HG03432 (cell line): Measurements from ENCODE around the gene KIF5A.
"Not testable (repeated sequence)": the region's sequence is repeated elsewhere in the genome, so short reads cannot be mapped to it uniquely, and the experiment has no call there.

Experiments
- ATAC-seq: cut with Tn5 transposase; IDR thresholded peaks from one replicate; pipeline ENCODE4 v1.9.1; 2021; ENCODE audit warnings: mild to moderate bottlenecking, moderate library complexity; ENCODE audit not compliant: unreplicated experiment

Gene KIF5A

DNA sequence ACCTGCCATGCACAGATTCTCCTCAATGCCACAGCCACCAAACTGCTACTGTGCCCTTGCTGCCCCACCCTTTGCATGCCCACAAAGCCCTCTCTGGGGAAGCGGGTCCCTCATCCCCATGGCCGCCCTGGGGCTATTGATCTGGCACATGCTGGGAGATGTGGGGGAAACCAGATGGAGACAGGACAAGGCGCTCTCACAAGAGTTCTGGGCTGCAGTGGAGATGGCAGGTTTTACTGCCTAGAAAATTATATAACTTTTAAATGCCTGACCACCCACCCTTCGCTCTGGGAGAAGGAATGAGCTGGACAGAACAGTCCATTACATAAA is 30.6 kb downstream of the KIF5A start:
- ATAC-seq = no peak

DNA sequence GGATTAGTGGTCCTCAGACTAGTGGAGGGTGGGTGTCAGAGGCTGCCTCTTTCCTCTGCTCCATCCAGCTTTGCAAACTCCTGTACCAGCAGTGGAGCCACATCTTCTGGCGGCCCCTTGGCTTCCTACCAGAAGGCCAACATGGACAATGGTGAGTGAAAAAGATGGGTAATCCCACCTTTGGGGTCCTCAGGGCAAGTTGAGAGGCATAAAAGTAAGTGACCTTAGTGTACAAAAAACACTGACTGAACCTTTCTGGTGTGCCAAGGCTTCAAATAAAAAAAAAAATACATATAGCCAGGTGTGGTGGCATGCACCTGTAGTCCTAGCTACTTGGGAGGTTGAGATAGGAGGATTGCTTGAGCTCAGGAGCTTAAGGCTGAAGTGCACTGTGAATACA is 32.0 kb downstream of the KIF5A start:
- ATAC-seq = no peak

DNA sequence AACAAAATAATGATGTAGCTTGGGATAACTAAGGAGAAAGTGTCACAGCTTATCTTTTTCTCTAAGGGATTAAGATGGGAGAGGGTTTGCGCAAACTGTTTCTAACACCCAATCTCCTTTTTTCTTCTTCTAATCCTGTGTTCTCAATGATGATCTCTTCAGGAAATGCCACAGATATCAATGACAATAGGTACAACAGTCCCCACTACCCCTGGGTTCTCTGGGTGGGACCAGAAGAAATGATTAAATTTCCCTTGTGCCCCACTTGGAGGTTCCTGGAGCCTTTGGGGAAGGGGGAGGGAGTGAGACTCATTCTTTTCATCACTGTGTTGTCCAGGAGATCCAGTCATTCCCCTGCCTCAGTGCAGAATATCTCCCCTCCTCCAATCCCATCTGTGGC is 32.6 kb downstream of the KIF5A start:
- ATAC-seq = no peak

DNA sequence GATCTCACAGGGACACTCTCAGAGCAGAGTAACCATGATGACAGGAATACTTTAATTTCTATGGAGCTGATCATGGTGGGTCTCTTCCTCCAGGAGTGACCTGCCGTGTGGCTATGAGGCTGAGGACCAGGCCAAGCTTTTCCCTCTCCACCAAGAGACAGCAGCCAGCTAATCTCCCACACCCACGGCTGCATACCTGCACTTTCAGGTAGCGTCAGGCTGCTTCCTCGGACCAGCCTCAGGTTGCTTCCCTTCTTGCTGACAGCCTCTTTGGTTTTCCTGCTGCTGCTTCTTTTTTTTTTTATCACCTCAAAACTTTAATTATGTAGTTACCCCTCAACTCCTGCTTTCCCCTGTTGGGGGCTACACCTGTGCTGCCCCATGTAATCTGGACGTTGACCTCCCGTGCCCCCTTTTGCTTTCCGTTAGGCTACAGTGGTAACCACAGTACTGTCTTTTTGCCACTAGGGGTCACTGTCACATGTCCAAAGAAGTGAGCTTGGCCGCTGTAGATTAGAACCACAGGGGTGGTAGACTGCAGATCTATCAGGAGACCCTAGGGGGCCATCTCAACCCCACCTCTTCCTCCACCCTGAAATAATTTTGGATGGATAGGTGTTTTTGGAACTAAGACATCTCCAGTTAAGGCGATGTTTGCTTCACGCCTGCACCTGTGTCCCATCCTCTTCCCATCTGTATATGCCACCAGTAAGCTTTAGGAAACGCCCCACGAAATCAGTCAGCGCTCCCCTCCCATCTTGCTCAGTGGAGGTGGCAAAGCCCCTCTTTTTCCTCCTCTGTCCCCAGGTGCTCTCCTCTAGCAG is 33.4 kb downstream of the KIF5A start:
- peak; percentile 95 for ATAC-seq

DNA sequence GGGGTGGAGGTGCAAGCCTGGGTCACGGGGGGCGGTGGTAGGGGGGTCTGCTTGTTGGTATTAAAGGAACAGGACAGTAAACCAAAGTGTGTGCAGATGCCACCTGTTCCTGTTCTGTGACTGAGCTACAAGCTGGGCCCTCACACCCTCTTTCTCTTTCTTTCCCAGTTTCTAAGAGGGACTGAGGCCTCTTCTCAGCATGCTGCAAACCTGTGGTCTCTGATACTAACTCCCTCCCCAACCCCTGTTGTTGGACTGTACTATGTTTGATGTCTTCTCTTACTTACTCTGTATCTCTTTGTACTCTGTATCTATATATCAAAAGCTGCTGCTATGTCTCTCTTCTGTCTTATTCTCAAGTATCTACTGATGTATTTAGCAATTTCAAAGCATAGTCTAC is 34.2 kb downstream of the KIF5A start:
- ATAC-seq = no peak

DNA sequence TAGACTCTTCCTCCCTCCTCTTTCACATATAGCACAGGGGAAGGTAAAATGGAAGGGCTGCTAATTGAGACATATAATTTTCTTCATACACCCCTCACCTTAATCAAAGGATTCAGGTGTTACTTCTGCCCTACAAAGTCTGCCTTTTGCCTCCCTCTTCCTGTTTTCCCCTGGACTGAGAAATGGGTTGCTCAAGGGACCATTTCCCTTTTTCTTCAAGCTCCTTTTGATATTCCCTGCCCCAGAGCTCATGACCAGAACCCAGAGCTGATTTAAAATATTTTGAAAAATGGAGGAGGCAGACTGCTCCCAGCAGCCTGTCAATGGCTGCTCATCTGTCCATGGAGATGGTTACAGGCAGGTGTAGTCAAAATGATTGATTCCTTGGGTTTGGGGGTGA is 34.8 kb downstream of the KIF5A start:
- no peak for ATAC-seq

DNA sequence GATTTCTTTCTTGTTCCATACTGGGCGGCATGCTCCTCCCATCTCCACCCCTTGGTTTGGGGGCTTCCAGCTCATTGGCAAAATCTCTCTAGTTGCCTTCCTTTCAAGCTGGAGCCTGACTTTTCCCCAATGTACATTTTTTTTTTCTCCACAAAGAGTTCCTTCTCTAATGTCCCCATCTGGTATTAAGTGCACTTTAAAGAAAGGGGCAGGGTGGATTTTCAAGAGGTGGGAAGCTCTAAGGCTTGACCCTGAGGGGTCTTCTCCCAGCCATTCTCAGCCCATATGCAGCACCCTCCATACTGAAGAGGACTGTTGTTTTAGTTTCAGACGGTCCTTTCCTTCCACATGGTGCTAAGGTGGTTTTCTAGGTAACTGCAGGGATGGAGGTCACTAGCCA is 35.3 kb downstream of the KIF5A start:
- no peak for ATAC-seq

DNA sequence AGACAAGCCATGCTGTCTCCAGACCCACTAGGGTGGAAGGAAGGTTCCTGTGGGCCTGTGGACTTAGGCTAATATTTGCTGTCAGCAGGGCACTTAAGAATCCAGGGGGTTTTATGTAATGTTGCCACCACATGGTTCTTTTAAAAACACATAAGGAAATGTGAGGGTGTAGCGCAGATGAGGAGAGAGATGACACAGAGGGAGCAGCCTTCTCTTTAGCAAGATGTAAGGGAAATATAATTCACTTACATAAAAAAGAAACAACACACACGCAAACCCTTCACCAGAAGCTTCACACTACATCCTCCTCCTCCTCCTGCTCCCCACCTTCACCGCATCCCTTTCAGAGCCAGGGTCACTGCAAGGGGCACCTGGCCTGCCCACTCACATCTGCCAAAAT is 36.3 kb downstream of the KIF5A start:
- no peak for ATAC-seq

DNA sequence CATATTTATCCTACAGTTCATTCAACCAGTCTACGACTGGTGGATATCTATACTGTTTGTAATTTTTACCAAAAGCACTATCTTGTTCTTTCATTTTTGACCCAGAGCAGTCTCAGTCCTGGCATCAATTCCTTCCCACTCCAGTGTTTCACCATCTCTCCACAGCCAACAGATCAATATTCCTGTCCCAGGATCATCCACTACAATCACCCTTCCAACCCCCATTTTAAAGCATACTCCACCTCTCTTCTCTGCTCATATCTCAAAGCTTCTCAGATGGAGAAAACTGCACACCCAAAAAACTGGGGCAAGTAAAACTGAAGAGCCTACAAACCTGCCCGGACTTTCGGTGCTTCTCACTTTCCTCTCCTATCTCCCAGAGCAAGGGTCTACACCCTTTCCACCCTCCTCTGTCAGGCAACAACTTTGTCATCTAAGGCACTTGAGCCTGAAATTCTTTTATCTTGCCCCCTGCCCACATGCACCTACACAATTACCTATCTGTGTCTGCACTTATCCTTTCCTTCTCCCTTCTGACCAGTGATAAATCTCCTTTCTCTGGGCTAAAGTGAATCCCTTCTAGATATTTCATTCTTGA is 37.1 kb downstream of the KIF5A start:
- ATAC-seq = no peak

DNA sequence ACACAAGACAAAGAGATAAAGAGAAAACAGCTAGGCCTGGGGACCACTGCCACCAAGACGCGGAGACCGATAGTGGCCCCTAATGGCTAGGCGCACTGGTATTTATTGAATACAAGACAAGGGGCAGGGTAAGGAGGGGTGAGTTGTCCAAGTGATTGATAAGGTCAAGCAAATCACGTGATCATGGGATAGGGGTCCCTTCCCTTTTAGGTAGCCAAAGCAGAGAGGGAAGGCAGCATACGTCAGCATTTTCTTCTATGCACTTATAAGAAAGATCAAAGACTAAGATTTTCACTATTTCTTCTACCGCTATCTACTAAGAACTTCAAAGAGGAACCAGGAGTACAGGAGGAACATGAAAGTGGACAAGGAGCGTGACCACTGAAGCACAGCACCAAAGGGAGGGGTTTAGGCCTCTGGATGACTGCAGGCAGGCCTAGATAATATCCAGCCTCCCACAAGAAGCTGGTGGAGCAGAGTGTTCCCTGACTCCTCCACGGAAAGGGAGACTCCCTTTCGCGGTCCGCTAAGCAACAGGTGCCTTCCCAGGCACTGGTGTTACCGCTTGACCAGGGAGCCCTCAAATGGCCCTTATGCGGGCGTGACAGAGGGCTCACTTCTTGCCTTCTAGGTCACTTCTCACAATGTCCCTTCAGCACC is 39.2 kb downstream of the KIF5A start:
- not testable (repeated sequence) for ATAC-seq

DNA sequence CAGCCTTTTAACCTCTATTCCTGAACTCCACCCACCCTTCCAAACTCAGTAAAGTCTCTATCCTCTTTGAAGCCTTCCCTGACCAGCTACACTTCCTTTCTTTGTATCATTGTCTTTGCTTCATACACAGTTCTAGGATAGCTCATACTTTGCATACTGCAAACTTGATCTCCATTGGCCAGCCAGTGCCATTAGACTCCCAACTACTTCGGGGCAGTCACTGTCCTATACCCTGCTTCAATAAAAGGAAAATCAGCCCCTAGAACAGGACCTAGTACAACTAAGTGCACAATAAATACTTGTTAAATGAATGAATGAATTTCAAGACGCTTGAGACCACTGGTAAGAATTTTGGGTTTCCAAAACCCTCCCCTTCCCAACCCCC is 40.6 kb downstream of the KIF5A start:
- ATAC-seq = no peak

DNA sequence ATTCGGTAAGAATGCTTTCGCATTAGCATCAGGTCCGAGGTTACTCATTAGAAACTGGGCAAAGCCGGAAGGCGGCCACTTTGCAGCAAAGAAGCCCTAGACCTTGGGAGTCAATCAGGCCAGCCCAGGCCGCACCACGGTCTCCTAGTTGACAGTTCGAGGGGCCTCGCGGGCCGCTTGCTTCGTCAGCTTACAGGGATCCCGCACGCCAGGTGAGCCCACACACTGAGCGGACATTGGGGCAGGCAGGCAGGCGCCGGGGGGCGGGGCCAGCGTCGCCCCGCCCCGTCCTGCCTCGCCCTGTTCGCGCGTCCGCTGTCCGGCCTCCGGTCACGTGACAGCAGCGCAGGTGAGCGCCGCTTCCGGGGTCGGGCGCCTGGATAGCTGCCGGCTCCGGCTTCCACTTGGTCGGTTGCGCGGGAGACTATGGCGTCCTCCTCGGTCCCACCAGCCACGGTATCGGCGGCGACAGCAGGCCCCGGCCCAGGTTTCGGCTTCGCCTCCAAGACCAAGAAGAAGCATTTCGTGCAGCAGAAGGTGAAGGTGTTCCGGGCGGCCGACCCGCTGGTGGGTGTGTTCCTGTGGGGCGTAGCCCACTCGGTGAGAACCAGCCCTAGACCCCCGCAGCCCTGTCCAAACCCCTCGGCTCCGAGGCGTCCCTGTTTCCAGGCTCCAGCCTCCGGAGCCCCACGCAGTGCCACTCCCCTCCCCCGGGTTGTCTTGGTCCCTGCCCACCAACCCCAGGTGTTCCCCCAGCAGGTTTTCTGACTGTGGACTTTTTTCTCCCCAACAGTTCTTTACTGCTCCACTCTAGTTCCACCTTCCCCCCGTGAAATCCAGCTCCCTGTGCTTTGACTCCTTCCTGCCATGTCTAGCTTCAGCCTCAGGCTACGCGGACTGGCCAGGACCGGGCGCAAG is 41.3 kb downstream of the KIF5A start, which contains the start of gene PIP4K2C:
Gene PIP4K2C (plus strand): TSS at position 329 of the 918 bp plus-strand sequence. CDS start 98 bp downstream, at position 427.
- peak; percentile 96 for ATAC-seq

DNA sequence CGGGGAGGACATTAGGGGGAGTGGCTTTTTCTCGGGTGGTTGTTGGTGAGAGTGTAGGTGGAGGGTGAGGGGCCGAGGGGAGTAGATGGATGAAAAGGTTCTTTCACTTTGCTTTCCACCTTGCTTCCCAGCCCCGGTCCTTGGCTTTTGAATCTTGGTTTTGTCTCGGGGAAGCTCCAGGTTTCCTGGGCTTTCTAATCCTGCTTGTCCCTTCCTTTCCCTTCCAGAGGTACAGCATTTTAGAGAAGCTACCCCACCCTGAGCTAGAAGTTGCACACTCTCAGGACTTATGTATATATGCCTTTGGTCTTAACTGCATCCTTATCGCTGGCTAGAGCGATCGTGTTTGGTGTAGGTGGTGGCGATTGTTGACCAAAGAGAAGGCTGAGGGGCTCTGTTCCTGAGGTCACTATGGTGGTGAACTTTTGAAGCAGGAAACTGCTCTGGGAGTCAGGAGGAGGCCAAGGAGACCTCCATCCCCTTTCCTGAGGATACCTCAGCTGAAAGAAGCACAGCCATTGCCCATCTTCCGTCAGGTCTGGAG is 42.0 kb downstream of the KIF5A start:
- ATAC-seq = peak; percentile 18

DNA sequence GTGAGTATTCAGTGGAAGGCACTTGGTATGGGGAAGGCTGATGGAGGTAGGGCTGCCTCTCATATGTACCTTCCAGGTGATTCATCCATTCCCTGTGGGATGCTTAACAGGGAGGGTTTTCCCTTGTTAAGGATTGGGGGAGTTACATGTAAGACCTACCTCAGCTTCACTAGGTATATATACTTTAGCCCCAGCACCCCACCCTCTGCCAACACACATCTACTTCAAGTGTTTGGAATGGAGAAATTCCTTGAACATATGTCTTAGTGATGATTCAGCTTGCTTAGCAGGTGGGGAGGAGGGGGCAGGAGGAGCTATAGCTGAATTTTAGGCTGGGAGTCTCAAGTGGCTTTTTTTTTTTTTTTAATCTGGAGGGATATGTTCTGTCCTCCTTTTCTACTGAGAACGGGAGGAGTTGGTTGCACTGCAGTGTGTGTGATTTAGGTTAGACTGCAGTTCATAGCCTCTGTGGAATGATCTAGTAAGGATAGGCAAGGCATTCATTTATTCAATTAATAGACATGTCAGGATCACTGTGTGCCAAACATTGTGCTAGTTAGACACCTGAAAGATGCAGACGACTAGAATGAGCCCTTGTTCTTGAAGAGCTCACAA is 42.8 kb downstream of the KIF5A start:
- no peak for ATAC-seq

DNA sequence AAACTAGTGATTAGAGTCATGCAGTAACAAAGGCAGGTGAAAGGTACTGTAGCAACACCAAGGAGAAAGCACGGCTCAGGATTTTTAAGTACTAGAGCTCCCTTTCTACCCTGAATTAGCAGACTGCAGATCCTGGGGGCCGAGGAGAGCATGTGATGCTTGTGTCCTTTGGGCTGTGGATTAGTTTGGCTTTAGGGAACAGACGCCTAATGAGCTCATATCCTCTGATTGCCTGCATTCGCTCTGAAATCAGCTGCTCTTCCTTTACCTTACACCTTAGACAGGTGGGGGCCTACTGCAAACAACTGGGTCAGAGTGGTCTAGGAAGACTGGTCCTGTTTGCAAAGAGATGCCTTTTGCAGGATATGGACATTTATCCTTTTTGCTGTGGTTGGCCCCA is 43.3 kb downstream of the KIF5A start:
- ATAC-seq = no peak

DNA sequence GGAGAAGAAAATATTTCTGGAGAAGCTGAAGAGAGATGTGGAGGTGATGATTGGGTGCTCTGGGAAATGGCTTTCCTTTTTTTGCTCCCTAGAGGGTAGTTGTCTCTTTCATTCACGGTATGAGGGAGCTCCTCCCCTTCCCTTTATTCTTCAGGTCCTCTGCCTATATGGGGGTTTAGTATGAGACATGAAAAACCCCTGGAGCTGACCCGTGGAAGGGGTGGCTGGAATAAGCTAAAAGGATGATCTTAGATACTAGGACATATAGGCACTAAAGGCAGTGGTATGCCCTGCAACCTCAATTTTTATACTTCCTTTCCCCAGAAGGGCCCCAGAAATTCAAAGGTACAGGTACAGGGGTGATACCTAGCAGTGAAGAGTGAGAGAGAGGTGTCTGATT is 50.6 kb downstream of the KIF5A start:
- no peak for ATAC-seq

DNA sequence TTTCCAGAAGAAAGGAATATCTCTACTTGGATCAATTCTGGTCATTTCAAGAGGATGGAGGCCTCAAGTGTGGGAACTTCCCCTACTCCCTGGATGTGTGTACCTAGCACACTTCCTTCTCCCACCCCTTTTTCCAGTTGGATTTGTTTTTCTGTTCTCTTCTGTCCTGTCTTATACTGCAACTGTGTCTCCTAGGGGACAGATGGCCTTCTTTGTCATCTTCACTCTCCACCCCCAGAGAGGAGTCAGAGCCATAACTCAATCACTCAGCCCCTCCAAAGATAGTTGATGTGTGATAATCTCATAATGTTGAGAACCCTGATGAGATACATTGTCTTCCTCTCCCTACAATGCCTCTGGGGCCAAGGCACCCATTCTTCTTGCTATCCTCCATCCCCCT is 52.7 kb downstream of the KIF5A start:
- no peak for ATAC-seq

DNA sequence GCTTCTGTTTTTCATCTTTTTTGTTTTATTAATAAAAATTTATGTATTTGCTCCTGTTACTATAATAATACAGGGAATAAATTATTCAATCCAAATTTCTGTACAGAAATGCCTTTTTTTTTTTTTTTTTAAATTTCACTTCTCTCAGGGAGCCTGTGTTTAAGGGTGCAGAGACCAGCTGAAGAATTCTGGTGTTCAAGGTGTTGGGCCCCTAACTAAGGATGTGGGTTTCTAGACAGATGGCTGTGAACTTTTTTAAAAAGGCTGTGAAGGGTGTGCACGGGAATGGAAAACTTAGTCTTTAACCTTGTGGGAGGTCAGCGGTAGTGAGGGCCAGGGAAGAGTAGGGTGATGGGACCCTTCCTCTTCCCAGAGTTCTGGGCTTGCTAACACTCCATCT is 53.5 kb downstream of the KIF5A start:
- ATAC-seq = no peak

DNA sequence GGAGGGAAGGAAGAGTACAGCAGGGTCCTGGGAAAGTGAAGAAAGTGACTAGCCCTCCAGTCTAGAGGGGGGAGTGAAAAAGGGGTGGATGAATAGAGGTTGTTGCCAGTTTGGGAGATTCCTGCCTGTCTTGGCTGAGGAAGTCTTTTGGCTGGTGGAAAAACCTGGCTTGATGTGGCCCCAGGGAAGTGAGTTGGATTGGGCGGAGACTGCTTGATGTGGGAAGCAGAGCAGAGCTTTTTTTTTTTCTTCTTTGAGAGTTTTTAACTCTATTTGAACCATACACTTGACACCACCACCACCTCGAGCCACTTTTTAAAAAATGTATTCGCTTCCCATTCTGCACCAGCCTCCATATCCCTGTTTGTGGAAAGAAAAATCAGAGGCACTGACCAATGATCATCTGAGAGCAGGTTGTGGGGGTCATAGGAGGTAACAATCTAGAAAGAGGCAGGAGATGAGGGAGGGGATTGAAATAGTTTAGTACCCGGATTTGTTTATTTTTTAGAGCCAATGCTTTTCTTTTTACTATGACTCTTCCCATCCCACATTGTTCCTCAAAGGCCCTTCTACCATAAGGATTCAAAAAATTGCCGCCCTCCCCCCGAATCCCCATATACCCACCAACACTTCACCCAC is 54.1 kb downstream of the KIF5A start:
- no peak for ATAC-seq

DNA sequence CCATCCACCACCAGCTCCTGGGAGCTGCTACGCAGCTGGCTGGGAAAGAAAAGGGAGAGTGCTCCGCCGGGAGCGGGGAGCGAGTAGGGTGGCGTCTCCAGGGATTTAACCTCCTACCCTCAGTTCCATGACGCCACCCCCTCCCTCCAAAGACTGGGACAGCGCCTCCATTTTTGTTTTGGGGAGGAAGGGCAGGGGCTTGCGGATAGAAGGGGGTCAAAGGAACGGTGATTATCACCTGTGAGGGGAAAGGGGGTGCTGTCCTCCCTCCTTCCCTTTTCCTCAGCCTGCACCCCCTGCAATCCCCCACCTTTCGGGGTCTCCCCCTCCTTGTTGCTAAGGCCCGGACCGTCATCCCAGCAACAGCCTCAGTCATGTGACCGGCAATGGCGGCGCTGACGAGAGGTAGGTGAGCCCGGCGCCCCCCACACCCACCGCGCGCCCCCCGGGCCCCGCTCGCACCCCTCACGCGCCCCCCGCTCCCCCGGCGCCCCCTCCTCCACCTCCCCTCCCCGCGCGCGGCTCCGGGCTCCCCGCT is 54.7 kb downstream of the KIF5A start, which contains the start of gene DTX3:
Gene DTX3 (plus strand): TSS at position 371 of the 538 bp plus-strand sequence. CDS start 1,694 bp downstream, outside the sequence.
- peak; percentile 81 for ATAC-seq
